ENCODE data around the gene MPPE1.

The MPPE1 gene

DNA sequence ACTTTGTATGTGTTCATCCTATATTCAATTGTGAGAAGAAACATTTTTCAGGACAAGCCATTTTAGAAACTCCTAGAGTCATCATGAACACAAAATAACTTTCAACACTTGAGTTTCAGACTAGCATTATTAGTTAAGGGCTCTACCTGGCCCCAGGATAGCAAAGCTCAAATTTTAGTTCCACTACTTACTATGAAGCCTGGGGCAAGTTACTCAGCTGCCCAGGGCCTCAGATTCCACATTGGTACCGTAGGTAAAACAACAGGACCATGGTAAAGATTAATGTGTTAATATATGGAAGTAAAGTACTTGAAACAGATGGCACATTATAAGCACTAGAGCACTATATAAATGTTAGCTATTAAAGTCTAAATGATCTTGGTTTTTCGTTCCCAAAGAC is 19.4 kb downstream of the MPPE1 start:
- no peak for DNase-seq (ENCODE audit: low read depth)
- TF ChIP-seq, protein P1, sequence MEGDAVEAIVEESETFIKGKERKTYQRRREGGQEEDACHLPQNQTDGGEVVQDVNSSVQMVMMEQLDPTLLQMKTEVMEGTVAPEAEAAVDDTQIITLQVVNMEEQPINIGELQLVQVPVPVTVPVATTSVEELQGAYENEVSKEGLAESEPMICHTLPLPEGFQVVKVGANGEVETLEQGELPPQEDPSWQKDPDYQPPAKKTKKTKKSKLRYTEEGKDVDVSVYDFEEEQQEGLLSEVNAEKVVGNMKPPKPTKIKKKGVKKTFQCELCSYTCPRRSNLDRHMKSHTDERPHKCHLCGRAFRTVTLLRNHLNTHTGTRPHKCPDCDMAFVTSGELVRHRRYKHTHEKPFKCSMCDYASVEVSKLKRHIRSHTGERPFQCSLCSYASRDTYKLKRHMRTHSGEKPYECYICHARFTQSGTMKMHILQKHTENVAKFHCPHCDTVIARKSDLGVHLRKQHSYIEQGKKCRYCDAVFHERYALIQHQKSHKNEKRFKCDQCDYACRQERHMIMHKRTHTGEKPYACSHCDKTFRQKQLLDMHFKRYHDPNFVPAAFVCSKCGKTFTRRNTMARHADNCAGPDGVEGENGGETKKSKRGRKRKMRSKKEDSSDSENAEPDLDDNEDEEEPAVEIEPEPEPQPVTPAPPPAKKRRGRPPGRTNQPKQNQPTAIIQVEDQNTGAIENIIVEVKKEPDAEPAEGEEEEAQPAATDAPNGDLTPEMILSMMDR (conservative IDR thresholded peaks at IDR 0.05; ENCODE audit: low read depth, low read length), result no peak
- no peak overlapping the region for H3K4me3 ChIP-seq (ENCODE audit: low read depth, low read length)

DNA sequence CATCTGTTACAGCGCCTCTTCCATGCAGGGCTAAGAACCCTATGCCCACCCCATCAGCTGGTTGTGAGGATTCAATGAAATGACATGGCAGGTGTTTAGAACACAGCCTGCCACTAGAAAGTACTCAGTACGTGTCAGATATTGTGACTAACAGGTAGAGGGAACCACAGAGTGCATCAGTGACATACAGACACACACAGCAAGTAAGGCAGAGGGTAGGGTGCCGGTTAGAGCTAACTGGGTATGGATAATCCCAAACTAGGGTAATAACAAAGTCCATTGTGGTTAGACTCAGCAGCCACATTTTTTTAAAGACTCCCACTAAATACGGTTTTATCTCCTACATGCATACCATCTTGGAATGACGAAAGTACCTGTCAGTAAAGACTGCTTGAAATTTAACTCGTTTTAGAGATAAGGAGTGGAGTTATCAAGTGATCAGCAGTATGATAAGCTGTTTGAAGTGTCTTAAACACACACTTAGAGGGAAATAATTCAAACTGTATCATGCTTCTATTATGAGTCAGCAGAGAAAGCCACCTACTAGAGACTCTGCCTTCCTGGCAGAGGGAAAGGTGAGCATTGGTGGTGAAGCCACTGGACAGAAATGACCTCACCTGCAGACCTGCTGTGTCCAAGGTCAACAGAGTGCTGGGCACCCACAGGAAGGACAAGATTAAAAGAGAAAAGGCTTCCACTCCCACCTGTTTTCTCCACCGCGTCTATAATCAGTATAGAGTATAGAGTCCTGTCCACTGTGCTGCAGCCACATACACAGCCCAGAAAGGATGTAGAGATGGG is 20.6 kb downstream of the MPPE1 start:
- no peak for DNase-seq (ENCODE audit: low read depth)
- TF ChIP-seq, protein P1 (conservative IDR thresholded peaks at IDR 0.05; ENCODE audit: low read depth, low read length), result no peak

DNA sequence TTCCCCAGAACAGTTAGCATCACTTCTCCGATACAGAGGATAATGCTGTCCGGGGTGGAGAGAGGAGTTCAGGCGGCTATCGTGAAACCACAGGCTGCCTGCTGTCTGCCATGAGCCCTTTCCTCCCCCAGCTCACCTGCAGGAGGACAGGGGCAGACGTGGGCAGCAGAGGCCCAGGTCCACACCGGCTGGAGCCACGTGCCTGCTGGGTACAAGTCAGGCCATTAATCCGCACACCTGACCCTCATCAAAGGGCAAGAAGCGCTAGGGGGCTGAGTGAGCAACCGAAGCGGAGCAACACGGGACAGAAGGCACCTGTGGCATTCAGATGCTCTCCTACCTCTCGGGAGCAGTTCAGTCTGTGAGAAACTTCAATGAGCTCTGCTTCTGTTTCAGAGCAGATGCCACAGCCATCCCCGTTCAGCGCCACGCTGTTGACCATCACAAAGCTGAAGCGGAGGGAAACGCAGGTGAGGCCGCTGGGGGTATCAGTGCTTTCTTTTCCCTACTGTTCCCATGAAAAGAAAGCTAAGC is 21.5 kb downstream of the MPPE1 start:
- H3K4me3 ChIP-seq (ENCODE audit: low read depth, low read length), result no peak overlapping the region
- no peak for DNase-seq (ENCODE audit: low read depth)
- TF ChIP-seq, protein P1 (conservative IDR thresholded peaks at IDR 0.05; ENCODE audit: low read depth, low read length), result no peak

More for the DNA sequence above, 20.6 kb downstream of the MPPE1 start:
- no peak overlapping the region for H3K4me3 ChIP-seq (ENCODE audit: low read depth, low read length)

DNA sequence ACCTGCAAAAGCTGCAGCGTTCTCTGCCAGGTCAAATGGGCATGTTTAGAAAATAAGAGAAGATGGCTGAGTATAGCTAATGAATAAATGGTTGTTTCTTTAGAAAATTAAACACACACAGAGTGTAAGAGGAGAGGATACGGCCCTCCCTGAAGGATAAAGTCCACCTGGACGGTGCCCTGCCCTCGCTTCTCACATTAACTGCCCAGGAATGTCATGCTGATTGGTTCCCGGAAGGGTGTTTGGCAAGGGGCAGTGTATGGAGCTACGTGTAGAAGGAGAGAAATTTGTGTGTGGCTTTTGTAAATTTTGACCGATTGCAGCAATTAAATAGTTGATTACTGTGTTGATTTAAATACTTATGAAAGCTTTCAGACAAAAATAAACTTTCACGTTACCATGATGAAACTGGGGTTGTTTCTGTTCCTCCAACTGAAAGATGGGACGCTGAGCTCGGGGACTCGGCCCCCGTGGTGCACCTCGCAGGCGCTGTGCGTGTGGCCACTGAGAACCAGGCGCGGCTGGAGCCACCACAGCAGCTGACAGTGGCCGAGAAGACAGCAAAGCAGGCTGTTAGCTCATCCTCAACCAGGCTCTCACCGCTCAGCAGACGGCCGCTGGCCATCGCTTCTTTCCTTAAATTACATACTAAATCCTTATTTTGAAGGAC is 22.7 kb downstream of the MPPE1 start:
- DNase-seq (ENCODE audit: low read depth), result no peak
- TF ChIP-seq, protein P1 (conservative IDR thresholded peaks at IDR 0.05; ENCODE audit: low read depth, low read length), result no peak

DNA sequence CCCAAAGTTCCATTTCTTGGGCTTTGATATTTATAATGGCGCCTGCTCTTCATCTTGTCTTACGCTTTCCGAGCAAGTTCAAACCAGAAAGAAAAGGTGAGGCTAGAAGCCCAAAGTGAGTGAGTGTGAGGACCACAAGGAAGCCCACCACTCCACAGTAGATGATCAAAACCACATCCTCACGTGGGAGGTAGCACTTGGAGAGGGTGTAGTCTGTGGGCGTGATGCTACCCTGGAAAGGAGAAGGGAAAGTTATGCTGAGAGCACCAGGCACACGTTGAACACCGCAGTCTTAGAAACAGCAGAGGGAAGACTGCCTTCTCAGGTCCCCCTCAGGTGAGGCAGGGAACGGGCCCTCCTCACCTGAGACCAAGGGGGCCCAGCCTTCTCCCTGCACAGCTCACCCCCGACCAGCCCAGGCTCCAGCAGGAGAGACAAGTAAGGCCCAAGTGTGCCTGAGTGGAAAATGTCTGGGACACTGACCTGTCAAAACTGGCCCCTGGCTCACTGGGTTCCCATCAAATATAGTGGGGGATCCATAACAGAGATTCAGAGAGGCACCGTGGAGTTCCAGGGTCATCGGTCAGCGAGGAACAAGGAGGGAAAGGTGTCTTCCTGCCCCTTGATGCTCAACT is 23.6 kb downstream of the MPPE1 start:
- H3K4me3 ChIP-seq (ENCODE audit: low read depth, low read length), result no peak overlapping the region
- DNase-seq (ENCODE audit: low read depth), result no peak
- TF ChIP-seq, protein P1 (conservative IDR thresholded peaks at IDR 0.05; ENCODE audit: low read depth, low read length), result no peak

More for the DNA sequence above, 22.7 kb downstream of the MPPE1 start:
- no peak overlapping the region for H3K4me3 ChIP-seq (ENCODE audit: low read depth, low read length)

DNA sequence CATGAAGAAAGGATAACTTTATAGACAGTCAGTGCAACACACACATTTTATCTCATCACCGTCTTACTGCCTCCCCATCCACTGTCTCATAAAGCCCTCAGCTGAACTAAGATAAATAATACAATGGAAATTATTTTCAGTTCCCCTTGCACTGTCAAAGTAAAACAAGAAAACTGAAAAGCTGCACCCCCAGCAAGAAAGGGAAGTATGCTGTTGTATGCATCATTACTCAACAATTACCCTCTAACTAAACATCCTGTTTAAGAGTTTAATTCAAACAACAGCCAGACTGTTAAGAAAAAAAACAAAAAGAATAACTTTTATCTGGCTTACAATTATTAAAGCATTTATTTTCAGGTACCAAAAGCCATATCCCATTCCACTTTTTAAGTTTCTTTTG is 25.0 kb downstream of the MPPE1 start:
- TF ChIP-seq, protein P1 (conservative IDR thresholded peaks at IDR 0.05; ENCODE audit: low read depth, low read length), result no peak
- DNase-seq (ENCODE audit: low read depth), result no peak

More for the DNA sequence above, 25.0 kb downstream of the MPPE1 start:
- no peak overlapping the region for H3K4me3 ChIP-seq (ENCODE audit: low read depth, low read length)
